Stimulated activated CD8-positive, alpha-beta memory T cell treated with anti-CD3 and anti-CD28 coated beads, Interleukin-15, amount 100 ng/mL, for 24 hours (primary cell): ENCODE results near the gene TMCC2.

Experiments used
- DNase-seq: peaks from one replicate; pipeline ENCODE4 v3.0.0-alpha.2; 2020; ENCODE audit warnings: low read depth

TMCC2 gene

GRCh38 chr1:205240569-205240968, 12.8 kb downstream of the TMCC2 start:
- no peak for DNase-seq

- no peak for DNase-seq
Observed at GRCh38 chr1:205241366-205242030, 13.8 kb downstream of the TMCC2 start.

- no peak for DNase-seq
Observed at GRCh38 chr1:205243350-205244191, 15.8 kb downstream of the TMCC2 start.

- no peak for DNase-seq
Observed at GRCh38 chr1:205244384-205244783, 16.6 kb downstream of the TMCC2 start.

- DNase-seq = no peak
Observed at GRCh38 chr1:205245096-205245495, 17.4 kb downstream of the TMCC2 start.

- DNase-seq = no peak
Observed at GRCh38 chr1:205246351-205247119, 18.8 kb downstream of the TMCC2 start.

GRCh38 chr1:205247130-205247921, 19.6 kb downstream of the TMCC2 start:
- no peak for DNase-seq

- DNase-seq = no peak
Observed at GRCh38 chr1:205248793-205249601, 21.3 kb downstream of the TMCC2 start.

- DNase-seq = no peak
Observed at GRCh38 chr1:205249651-205250050, 21.9 kb downstream of the TMCC2 start.

- DNase-seq = no peak
Observed at GRCh38 chr1:205250699-205251098, 23.0 kb downstream of the TMCC2 start.

- no peak for DNase-seq
Observed at GRCh38 chr1:205251576-205251975, 23.8 kb downstream of the TMCC2 start.

GRCh38 chr1:205255941-205256780, 28.4 kb downstream of the TMCC2 start:
- DNase-seq = peak; percentile 77

GRCh38 chr1:205256951-205257625, 29.3 kb downstream of the TMCC2 start:
- no peak for DNase-seq

GRCh38 chr1:205257735-205258134, 30.0 kb downstream of the TMCC2 start:
- no peak for DNase-seq

GRCh38 chr1:205258261-205258691, 30.5 kb downstream of the TMCC2 start:
- DNase-seq = no peak

GRCh38 chr1:205258719-205259118, 31.0 kb downstream of the TMCC2 start:
- DNase-seq = no peak

GRCh38 chr1:205259324-205259832, 31.6 kb downstream of the TMCC2 start:
- DNase-seq = no peak

- no peak for DNase-seq
Observed at GRCh38 chr1:205259998-205260397, 32.3 kb downstream of the TMCC2 start.
